HepG2 (cell line): Measurements from ENCODE around the gene PSAP. TPM values are rescaled to one million over a fixed set of nuclear protein-coding genes. Genes with fewer than 3 reads are reported as not detected.
A peak's percentile ranks its signal among the peaks of the same experiment; 100 is the strongest.

Experiments
- ELF3 ChIP-seq: IDR thresholded peaks from 2 replicates; pipeline ENCODE4 v1.6.1; 2016; ENCODE audit warnings: missing genetic modification reagents, missing compliant biosample characterization
- HCFC1 ChIP-seq: fragments of 150-350 bp; IDR thresholded peaks from 2 replicates; pipeline ENCODE4 v1.6.1; 2014; ENCODE audit warnings: low read depth, low read length
- HIVEP1 ChIP-seq: sonication (generic); formaldehyde crosslinking; IDR thresholded peaks from 2 replicates; pipeline ENCODE4 v1.4.0; 2020; ENCODE audit warnings: mild to moderate bottlenecking, missing genetic modification reagents
- ISX ChIP-seq: sonication (generic); formaldehyde crosslinking; conservative IDR thresholded peaks from 2 replicates; pipeline ENCODE4 v1.5.0; 2020; ENCODE audit warnings: missing genetic modification reagents
- KDM5B ChIP-seq: sonication (generic); formaldehyde crosslinking; IDR thresholded peaks from 2 replicates; pipeline ENCODE4 v1.4.0; 2020; ENCODE audit warnings: missing genetic modification reagents, mild to moderate bottlenecking, borderline replicate concordance
- MYNN ChIP-seq: sonication (generic); formaldehyde crosslinking; IDR thresholded peaks from 2 replicates; pipeline ENCODE4 v1.4.0; 2020; ENCODE audit warnings: mild to moderate bottlenecking, low read depth, missing genetic modification reagents
- NFYC ChIP-seq: IDR thresholded peaks from 2 replicates; pipeline ENCODE4 v1.6.1; 2016; ENCODE audit warnings: missing genetic modification reagents, missing compliant biosample characterization
- RBM39 ChIP-seq: fragments of 200-400 bp; formaldehyde crosslinking; IDR thresholded peaks from one replicate; pipeline ENCODE4 v1.6.1; 2018; ENCODE audit warnings: antibody characterized with exemption, mild to moderate bottlenecking, low read depth, low read length; ENCODE audit not compliant: poor library complexity, severe bottlenecking
- RXRB ChIP-seq: IDR thresholded peaks from 2 replicates; pipeline ENCODE4 v1.6.1; 2016; ENCODE audit warnings: borderline replicate concordance, missing genetic modification reagents, missing compliant biosample characterization
- SIN3B ChIP-seq: fragments of 150-350 bp; IDR thresholded peaks from 2 replicates; pipeline ENCODE4 v1.6.1; 2014; ENCODE audit warnings: low read length
- SMAD3 ChIP-seq: sonication (generic); formaldehyde crosslinking; IDR thresholded peaks from 2 replicates; pipeline ENCODE4 v1.4.0; 2020; ENCODE audit warnings: missing genetic modification reagents
- ZFX ChIP-seq: sonication (generic); formaldehyde crosslinking; IDR thresholded peaks from 2 replicates; pipeline ENCODE4 v1.4.0; 2020; ENCODE audit warnings: mild to moderate bottlenecking, low read depth, missing genetic modification reagents, moderate library complexity
- ZMYM4 ChIP-seq: sonication (generic); formaldehyde crosslinking; IDR thresholded peaks from 2 replicates; pipeline ENCODE4 v1.8.1; 2023; ENCODE audit warnings: mild to moderate bottlenecking, missing genetic modification reagents
- ZNF383 ChIP-seq: sonication (generic); formaldehyde crosslinking; IDR thresholded peaks from 2 replicates; pipeline ENCODE4 v1.4.0; 2020; ENCODE audit warnings: missing genetic modification reagents, mild to moderate bottlenecking, borderline replicate concordance
- ZNF441 ChIP-seq: sonication (generic); formaldehyde crosslinking; IDR thresholded peaks from 2 replicates; pipeline ENCODE4 v1.7.0; 2021; ENCODE audit warnings: missing genetic modification reagents, borderline replicate concordance
- ZNF598 ChIP-seq: sonication (generic); formaldehyde crosslinking; IDR thresholded peaks from 2 replicates; pipeline ENCODE4 v1.5.1; 2020; ENCODE audit warnings: mild to moderate bottlenecking, missing genetic modification reagents, borderline replicate concordance
- ZNF761 ChIP-seq: sonication (generic); formaldehyde crosslinking; conservative IDR thresholded peaks from 2 replicates; pipeline ENCODE4 v1.4.0; 2020; ENCODE audit warnings: mild to moderate bottlenecking, missing genetic modification reagents
- ZNF850 ChIP-seq: sonication (generic); formaldehyde crosslinking; conservative IDR thresholded peaks from 2 replicates; pipeline ENCODE4 v1.9.0; 2021; ENCODE audit warnings: mild to moderate bottlenecking, missing genetic modification reagents
- polyA plus RNA-seq, 8 experiments: library from polyadenylated mRNA; depleted of rRNA in 3 of 8; stranded (reverse) in 7 of 8; unstranded in 1 of 8; fragments of >200 nt; fragmentation: Illumina TruSeq in 4 of 8; extraction: Trizol in 4 of 8; gene quantifications; 2 replicates each; pipeline versions ENCODE4 v1.2.1 to v1.2.3, GENCODE V29; 2011 to 2016; ENCODE audit warnings: low read depth in 4 of 8, missing spikeins in 1 of 8, mixed read lengths in 1 of 8; ENCODE audit not compliant: insufficient read depth in 1 of 8
- total RNA-seq, 5 experiments: library from RNA; depleted of rRNA; stranded (reverse); fragments of >200 nt; fragmentation: Illumina TruSeq; extraction: Trizol; gene quantifications; 2 replicates each; pipeline ENCODE4 v1.2.3, GENCODE V29; 2016; ENCODE audit warnings: low read depth in 1 of 5
- TF ChIP-seq, protein P1 (sequence below), 2 experiments: sonication (generic) in 1 of 2; formaldehyde crosslinking in 1 of 2; IDR thresholded peaks; 2 replicates each; pipeline versions ENCODE4 v1.6.1 to v1.9.0; 2014 to 2022; ENCODE audit warnings: antibody characterized with exemption in 1 of 2, borderline replicate concordance in 1 of 2, inconsistent platforms in 1 of 2, low read depth in 1 of 2, missing genetic modification reagents in 1 of 2
- TF ChIP-seq, protein P2 (sequence below): sonication (generic); formaldehyde crosslinking; IDR thresholded peaks from 2 replicates; pipeline ENCODE4 v1.5.0; 2020; ENCODE audit warnings: missing genetic modification reagents, mild to moderate bottlenecking, borderline replicate concordance
- TF ChIP-seq, protein P3 (sequence below): sonication (generic); formaldehyde crosslinking; IDR thresholded peaks from 2 replicates; pipeline ENCODE4 v1.4.0; 2020; ENCODE audit warnings: missing genetic modification reagents

Gene PSAP
- total and polyA plus RNA-seq, 2 of the 13 experiments (the other 11 are each of a cell fraction or from before 2014, with no cell fraction given) = 323 to 643 TPM

DNA sequence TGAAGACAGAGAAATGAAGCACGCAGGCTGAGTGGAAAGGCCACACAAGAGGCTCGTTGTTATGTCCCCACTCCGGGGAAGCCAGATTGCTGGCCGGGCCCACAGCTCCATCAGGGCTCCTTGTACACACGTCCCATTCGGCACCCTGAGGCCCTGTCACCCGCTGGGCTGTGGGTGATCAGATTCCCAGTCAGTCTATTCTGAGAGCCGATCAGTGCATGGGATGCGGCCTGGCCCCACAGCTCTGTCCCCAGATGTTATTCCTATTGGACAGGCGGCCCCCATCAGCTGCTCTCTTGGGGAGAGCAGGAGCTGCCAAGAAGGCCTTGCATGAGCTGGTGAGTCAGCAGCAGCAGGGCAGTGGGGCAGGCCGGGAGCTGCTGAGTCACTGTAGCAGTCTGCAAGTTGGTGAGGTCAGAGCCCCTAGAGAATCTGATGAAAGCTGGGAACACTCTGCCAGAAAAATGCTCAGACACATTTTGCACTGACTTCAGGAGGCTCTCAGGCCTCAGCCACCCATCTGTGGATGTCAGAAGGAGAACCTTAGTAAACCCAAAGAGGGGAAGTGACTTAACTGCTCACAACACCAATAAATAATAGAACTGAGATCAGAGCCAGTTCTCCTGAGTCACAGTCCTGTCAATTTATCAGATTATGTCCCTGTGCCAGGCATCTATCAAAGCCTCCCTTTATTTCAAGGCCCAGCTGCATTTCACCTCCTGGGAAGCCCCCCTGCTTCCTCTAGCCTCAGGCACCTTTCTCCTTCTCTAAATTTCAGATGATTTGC, 9.4 kb upstream of the PSAP start (continued):
- TF ChIP-seq, protein P1, sequence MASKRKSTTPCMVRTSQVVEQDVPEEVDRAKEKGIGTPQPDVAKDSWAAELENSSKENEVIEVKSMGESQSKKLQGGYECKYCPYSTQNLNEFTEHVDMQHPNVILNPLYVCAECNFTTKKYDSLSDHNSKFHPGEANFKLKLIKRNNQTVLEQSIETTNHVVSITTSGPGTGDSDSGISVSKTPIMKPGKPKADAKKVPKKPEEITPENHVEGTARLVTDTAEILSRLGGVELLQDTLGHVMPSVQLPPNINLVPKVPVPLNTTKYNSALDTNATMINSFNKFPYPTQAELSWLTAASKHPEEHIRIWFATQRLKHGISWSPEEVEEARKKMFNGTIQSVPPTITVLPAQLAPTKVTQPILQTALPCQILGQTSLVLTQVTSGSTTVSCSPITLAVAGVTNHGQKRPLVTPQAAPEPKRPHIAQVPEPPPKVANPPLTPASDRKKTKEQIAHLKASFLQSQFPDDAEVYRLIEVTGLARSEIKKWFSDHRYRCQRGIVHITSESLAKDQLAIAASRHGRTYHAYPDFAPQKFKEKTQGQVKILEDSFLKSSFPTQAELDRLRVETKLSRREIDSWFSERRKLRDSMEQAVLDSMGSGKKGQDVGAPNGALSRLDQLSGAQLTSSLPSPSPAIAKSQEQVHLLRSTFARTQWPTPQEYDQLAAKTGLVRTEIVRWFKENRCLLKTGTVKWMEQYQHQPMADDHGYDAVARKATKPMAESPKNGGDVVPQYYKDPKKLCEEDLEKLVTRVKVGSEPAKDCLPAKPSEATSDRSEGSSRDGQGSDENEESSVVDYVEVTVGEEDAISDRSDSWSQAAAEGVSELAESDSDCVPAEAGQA (IDR thresholded peaks at IDR 0.05; ENCODE audit: low read depth) = no peak; the same call in 1 of the 2 replicates
- TF ChIP-seq, protein P1 (CRISPR knock-in tag; IDR thresholded peaks at IDR 0.05; ENCODE audit: borderline replicate concordance) = no peak
- TF ChIP-seq, protein P2, sequence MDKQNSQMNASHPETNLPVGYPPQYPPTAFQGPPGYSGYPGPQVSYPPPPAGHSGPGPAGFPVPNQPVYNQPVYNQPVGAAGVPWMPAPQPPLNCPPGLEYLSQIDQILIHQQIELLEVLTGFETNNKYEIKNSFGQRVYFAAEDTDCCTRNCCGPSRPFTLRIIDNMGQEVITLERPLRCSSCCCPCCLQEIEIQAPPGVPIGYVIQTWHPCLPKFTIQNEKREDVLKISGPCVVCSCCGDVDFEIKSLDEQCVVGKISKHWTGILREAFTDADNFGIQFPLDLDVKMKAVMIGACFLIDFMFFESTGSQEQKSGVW = no peak
- TF ChIP-seq ZNF383 (CRISPR knock-in tag) (no peak), SMAD3 (CRISPR knock-in tag) (0 out of 2 replicates have a peak, but pooled peaks have one; percentile 51), SIN3B (no peak), HCFC1 (no peak), RXRB (peak; percentile 61; the same call in 1 of the 2 replicates), ZMYM4 (CRISPR knock-in tag) (0 out of 2 replicates have a peak, but pooled peaks have one; percentile 45), ZNF441 (no peak), MYNN (CRISPR knock-in tag) (no peak), ZNF761 (CRISPR knock-in tag) (0 out of 2 replicates have a peak, but pooled peaks have one; percentile 40), ISX (CRISPR knock-in tag) (no peak), NFYC (CRISPR knock-in tag) (0 out of 2 replicates have a peak, but pooled peaks have one; percentile 16), KDM5B (CRISPR knock-in tag) (0 out of 2 replicates have a peak, but pooled peaks have one; percentile 32), ELF3 (no peak), ZFX (peak; percentile 89), ZNF850 (CRISPR knock-in tag) (no peak), RBM39 (no peak), ZNF598 (CRISPR knock-in tag) (no peak), HIVEP1 (no peak)
- TF ChIP-seq, protein P3, sequence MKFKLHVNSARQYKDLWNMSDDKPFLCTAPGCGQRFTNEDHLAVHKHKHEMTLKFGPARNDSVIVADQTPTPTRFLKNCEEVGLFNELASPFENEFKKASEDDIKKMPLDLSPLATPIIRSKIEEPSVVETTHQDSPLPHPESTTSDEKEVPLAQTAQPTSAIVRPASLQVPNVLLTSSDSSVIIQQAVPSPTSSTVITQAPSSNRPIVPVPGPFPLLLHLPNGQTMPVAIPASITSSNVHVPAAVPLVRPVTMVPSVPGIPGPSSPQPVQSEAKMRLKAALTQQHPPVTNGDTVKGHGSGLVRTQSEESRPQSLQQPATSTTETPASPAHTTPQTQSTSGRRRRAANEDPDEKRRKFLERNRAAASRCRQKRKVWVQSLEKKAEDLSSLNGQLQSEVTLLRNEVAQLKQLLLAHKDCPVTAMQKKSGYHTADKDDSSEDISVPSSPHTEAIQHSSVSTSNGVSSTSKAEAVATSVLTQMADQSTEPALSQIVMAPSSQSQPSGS (CRISPR knock-in tag) = 0 out of 2 replicates have a peak, but pooled peaks have one; percentile 23
